HEK293 (cell line): ENCODE measurements around the gene SPANXD.

ENCODE experiments used
- CTCF ChIP-seq: fragments of 450-650 bp; formaldehyde crosslinking; IDR thresholded peaks from 2 replicates; pipeline ENCODE4 v1.5.1; 2016; ENCODE audit warnings: missing biosample characterization, missing genetic modification characterization
- KLF17 ChIP-seq: fragments of 450-650 bp; formaldehyde crosslinking; IDR thresholded peaks from 2 replicates; pipeline ENCODE4 v1.5.1; 2016; ENCODE audit warnings: missing biosample characterization, missing genetic modification characterization
- SETDB1 ChIP-seq: IDR thresholded peaks from one replicate; pipeline ENCODE4 v1.6.1; 2017; ENCODE audit warnings: mild to moderate bottlenecking, low read length, moderate library complexity, mixed read lengths; ENCODE audit not compliant: insufficient read length
- ZBTB49 ChIP-seq: fragments of 450-650 bp; formaldehyde crosslinking; IDR thresholded peaks from 2 replicates; pipeline ENCODE4 v1.5.1; 2016; ENCODE audit warnings: missing biosample characterization, missing genetic modification characterization, low read depth
- ZNF366 ChIP-seq: fragments of 450-650 bp; formaldehyde crosslinking; conservative IDR thresholded peaks from 2 replicates; pipeline ENCODE4 v1.5.1; 2016; ENCODE audit warnings: missing biosample characterization, missing genetic modification characterization
- ZNF501 ChIP-seq: fragments of 450-650 bp; formaldehyde crosslinking; IDR thresholded peaks from 2 replicates; pipeline ENCODE4 v1.5.1; 2016; ENCODE audit warnings: missing biosample characterization, missing genetic modification characterization
- ZNF792 ChIP-seq: fragments of 450-650 bp; formaldehyde crosslinking; IDR thresholded peaks from 2 replicates; pipeline ENCODE4 v1.5.1; 2016; ENCODE audit warnings: missing biosample characterization, missing genetic modification characterization

- TF ChIP-seq ZNF792 (tag by site-specific recombination) = no peak
- TF ChIP-seq SETDB1 = no peak
- TF ChIP-seq KLF17 (tag by site-specific recombination) = no peak
- no peak for TF ChIP-seq CTCF (tag by site-specific recombination)
- no peak for TF ChIP-seq ZNF366 (tag by site-specific recombination)
- TF ChIP-seq ZBTB49 (tag by site-specific recombination) = no peak
- TF ChIP-seq ZNF501 (tag by site-specific recombination) = no peak
Observed at GRCh38 chrX:141673946-141674345, 24.6 kb downstream of the SPANXD start.
